ENCODE data around the gene ARHGAP45. TPM values are rescaled to one million over a fixed set of nuclear protein-coding genes. Genes with fewer than 3 reads are reported as not detected.

ARHGAP45 gene
- total and polyA plus RNA-seq, 9 of the 15 experiments (the other 6 are each of a cell fraction or from before 2014, with no cell fraction given), result 0.08 to 22.1 (median 4.2) TPM

GRCh38 chr19:1103708-1104310 is 36.8 kb downstream of the ARHGAP45 start, which contains the start of gene GPX4 (continued):
- TF ChIP-seq CCNT2 (IDR thresholded peaks at IDR 0.05; ENCODE audit: borderline replicate concordance, extremely low read depth, insufficient read length, low read depth, low read length) (peak; percentile 72), ETS1 (conservative IDR thresholded peaks at IDR 0.05; ENCODE audit: control insufficient read depth, low read depth, low read length) (peak; percentile 81), ZC3H8 (IDR thresholded peaks at IDR 0.05) (no peak), ZNF316 (IDR thresholded peaks at IDR 0.05) (no peak), NCOR1 (IDR thresholded peaks at IDR 0.05) (no peak), CREM (IDR thresholded peaks at IDR 0.05; ENCODE audit: low read depth) (peak; percentile 79), SAP30 (IDR thresholded peaks at IDR 0.05; ENCODE audit: borderline replicate concordance, insufficient read depth, low read depth, low read length, poor library complexity, severe bottlenecking) (peak; percentile 30), POLR2AphosphoS5 (IDR thresholded peaks at IDR 0.05; ENCODE audit: control insufficient read depth, insufficient read depth, low read depth, low read length) (peak; percentile 90), KDM2B (CRISPR knock-in tag; IDR thresholded peaks at IDR 0.05) (peak; percentile 78; the same call in 1 of the 2 replicates), CTCFL (IDR thresholded peaks at IDR 0.05; ENCODE audit: borderline replicate concordance, insufficient read depth, low read depth, low read length, poor library complexity, severe bottlenecking) (peak; percentile 11), BRF2 (IDR thresholded peaks at IDR 0.05; ENCODE audit: borderline replicate concordance, insufficient read depth, insufficient read length) (no peak), NONO (IDR thresholded peaks at IDR 0.05; ENCODE audit: low read depth in 2 of 2, low read length in 1 of 2) (peak in 1 of 2 experiments; percentile 94; a peak in 2 of 4 replicates), GTF2F1 (IDR thresholded peaks at IDR 0.05; ENCODE audit: low read depth, low read length) (peak; percentile 89), SIN3A (IDR thresholded peaks at IDR 0.05; ENCODE audit: borderline replicate concordance in 2 of 2, control insufficient read depth in 1 of 2, low read depth in 2 of 2, low read length in 2 of 2) (peak in 1 of 2 experiments; percentile 75; a peak in 1 of 4 replicates), FOS (IDR thresholded peaks at IDR 0.05; ENCODE audit: extremely low read depth, insufficient read length) (peak; percentile 75), USF1 (CRISPR knock-in tag; IDR thresholded peaks at IDR 0.05) (peak; percentile 68), TCF7 (IDR thresholded peaks at IDR 0.05; ENCODE audit: borderline replicate concordance) (no peak), FOXM1 (IDR thresholded peaks at IDR 0.05; ENCODE audit: low read depth) (no peak), FOXM1 (CRISPR knock-in tag; IDR thresholded peaks at IDR 0.05; ENCODE audit: low read depth) (0 out of 2 replicates have a peak, but pooled peaks have one; percentile 40), FOXK2 (conservative IDR thresholded peaks at IDR 0.05 in 1 of 2, IDR thresholded peaks at IDR 0.05 in 1 of 2; ENCODE audit: low read depth in 2 of 2) (peak; percentile 60 to 73; a peak in 3 of 4 replicates), ZFX (CRISPR knock-in tag; IDR thresholded peaks at IDR 0.05) (peak; percentile 98), SNIP1 (IDR thresholded peaks at IDR 0.05; ENCODE audit: low read depth) (no peak), RBM39 (optimal IDR thresholded peaks at IDR 0.05; ENCODE audit: low read depth, low read length) (no peak)
